ENCODE results near the gene PPP2R2D.
"Not testable (repeated sequence)": the region's sequence is repeated elsewhere in the genome, so short reads cannot be mapped to it uniquely, and the experiment has no call there.

PPP2R2D gene

GRCh38 chr10:131866673-131867072 is 34.1 kb upstream of the PPP2R2D start:
- DNase-seq (ENCODE audit: insufficient read length, low spot score) (no peak), FAIRE-seq (no peak)

DNA sequence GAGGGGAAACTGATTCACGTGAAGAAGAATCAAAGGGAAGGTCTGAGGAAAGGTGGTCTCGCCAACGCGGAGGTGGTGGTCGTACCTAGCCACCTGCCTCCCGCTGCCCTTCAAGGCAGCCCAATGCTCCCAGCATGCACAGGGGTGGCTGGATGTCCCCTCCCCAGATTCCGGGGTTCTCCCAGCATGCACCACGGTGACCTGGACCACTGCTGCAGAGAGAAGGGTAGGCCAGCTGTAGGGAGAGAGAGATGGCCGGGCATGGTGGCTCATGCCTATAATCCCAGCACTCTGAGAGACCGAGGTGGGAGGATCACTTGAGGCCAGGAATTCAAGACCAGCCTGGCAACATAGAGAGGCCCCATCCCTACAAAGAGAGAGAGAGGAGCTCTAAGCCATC is 32.4 kb upstream of the PPP2R2D start:
- no peak for DNase-seq (ENCODE audit: insufficient read length, low spot score)
- no peak for FAIRE-seq

DNA sequence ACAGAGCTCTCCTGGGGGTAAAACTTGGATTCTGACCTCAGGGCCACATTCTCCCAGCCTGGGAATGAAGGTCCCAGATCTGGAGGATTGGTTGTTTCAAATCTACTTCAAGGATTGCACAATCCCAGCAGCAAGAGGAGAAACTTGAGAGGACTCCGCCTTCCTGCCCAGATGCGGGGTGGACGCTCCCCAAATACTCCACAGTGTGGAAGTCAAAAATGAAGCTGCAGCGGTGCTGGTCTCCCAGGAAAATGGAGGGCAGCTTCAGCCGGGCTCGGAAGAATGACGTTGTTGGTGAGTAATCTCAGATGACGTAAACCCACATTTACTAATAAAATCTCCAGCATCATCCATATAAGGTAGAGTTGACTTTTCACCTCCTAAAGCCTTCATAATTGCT is 31.5 kb upstream of the PPP2R2D start:
- FAIRE-seq (no peak), DNase-seq (ENCODE audit: insufficient read length, low spot score) (no peak)

DNA sequence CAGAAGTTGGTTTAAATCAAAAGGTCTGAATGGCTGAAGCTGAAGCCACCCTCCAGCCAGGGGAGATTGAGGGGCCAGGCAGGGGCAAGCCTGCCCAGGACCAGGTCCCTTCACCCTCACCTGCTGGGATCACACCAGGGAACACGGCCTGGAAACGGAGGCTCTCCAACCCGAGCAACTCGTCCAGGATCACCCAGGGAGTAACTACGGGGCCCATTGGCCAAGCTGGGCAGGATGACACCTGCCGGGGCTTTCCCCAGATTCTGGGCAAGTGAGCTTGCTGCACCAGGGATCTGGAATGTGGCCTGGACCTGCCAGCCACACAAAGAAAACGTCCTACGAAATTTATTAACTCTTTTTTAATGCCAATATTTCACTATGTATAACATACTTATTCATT is 30.4 kb upstream of the PPP2R2D start:
- DNase-seq (ENCODE audit: insufficient read length, low spot score) (no peak), FAIRE-seq (no peak)

DNA sequence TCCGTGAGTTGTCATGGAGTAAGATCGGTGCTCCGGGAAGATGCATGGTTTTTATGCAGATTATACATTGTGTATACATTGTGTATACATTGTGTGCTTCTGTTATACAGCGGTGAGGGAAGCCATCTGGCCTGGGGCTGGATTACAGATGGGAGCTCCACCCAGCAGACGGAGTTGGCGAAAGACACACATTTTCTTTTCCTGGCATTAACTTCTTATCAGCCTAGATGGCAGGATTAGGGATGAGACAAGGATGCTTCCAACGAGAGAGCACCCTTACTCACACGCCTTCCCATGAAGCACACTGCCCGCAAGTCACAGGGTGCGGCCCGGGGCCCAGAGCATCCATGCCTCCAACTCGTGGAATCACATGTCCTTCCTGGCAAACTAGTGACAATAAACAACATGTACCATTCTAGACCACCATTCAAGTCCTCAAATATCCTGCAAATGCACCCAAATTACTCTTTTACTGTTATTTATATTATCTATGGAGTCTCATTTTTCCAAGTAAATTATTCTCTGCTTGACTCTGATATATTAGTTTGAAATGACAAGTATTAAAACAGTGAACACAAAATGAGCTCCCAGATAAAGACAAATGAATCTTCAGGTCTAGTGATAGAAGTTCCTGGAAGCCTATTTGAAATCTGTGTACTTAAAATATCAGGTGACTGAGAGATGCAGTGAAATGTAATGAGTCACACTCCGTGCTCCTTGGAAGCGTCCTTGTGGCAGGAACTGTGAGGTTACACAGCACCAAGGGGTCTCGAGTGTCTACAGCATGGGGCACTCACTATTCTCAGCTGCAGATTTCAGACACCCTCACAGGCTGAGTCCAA is 29.8 kb upstream of the PPP2R2D start:
- DNase-seq (ENCODE audit: insufficient read length, low spot score) = no peak
- no peak for FAIRE-seq

DNA sequence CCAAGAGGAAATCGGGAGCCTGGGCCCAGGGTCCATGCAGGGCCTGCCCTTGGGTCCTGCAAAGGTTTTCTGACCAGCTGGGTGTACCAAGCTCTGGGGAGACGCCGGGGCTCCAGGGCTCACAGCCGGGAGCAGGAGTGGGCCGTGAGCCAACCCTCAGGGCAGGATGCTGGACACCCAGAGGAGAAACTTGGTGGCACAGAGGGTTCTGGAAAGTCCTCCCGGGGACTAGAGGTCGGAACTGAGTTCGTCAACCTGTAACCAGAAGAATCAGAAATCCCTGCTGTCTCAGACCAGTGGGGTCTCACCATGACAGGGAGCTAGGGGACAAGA is 29.2 kb upstream of the PPP2R2D start:
- FAIRE-seq (no peak), DNase-seq (ENCODE audit: insufficient read length, low spot score) (no peak)

GRCh38 chr10:131872011-131872826 is 28.6 kb upstream of the PPP2R2D start:
- no peak for FAIRE-seq
- DNase-seq (ENCODE audit: insufficient read length, low spot score) = no peak

- no peak for FAIRE-seq
Observed at GRCh38 chr10:131872827-131873375, 27.9 kb upstream of the PPP2R2D start.

GRCh38 chr10:131874991-131875451 is 25.8 kb upstream of the PPP2R2D start:
- DNase-seq (ENCODE audit: insufficient read length, low spot score) (peak; percentile 56), FAIRE-seq (no peak)

More at GRCh38 chr10:131872827-131873375, 27.9 kb upstream of the PPP2R2D start:
- no peak for DNase-seq (ENCODE audit: insufficient read length, low spot score)

DNA sequence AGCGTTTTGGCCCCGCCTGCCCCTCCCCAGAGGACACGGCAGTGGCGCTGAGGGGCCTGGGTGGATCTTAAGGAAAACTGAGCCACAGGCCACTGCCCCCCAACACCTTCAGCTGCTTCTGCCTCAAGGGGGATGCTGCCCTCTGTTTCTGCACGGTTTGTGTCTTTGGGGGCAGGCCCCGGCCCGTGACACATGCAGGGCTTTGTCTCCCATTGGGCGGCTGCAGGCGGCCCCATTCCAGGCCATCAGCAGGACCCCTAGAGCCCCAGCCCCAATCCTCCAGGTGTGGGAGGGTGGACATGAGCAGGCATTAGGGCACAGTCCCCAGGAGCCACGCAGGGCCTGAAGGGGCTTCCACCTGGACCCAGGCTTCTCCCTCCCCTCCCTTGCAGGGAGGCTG is 25.3 kb upstream of the PPP2R2D start:
- DNase-seq (ENCODE audit: insufficient read length, low spot score) (no peak), FAIRE-seq (no peak)

GRCh38 chr10:131876017-131876416 is 24.8 kb upstream of the PPP2R2D start:
- FAIRE-seq (no peak), DNase-seq (ENCODE audit: insufficient read length, low spot score) (no peak)

GRCh38 chr10:131876508-131876907 is 24.3 kb upstream of the PPP2R2D start:
- FAIRE-seq (no peak), DNase-seq (ENCODE audit: insufficient read length, low spot score) (no peak)

DNA sequence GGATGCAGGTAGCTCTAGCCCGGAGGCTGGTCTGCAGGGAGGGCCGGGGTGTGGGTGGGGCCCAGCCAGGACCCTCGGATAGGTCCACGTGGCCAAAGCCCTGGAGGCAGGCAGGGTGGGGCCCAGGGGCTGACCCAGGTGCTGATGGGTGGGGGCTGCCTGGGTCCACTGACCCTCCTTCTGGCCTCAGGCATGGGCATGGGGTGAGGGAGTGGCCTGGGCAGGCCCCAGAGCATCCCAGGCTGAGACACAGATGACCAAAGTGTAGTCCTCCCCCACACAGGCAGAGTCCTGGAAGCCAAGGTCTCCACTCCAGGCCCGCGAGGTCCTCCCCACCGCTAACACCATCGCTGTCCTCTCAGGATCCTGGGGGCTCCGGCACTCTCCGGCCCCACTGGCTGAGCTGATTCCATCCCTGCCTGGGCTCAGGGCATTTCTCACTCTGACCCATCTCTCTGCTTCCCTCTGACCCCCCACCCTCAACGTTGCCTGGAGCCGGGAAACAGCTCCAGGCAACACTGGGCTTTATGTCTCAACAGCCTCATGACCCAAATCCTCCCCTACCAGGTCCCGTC is 20.7 kb upstream of the PPP2R2D start:
- DNase-seq (ENCODE audit: insufficient read length, low spot score) (no peak), FAIRE-seq (no peak)

DNA sequence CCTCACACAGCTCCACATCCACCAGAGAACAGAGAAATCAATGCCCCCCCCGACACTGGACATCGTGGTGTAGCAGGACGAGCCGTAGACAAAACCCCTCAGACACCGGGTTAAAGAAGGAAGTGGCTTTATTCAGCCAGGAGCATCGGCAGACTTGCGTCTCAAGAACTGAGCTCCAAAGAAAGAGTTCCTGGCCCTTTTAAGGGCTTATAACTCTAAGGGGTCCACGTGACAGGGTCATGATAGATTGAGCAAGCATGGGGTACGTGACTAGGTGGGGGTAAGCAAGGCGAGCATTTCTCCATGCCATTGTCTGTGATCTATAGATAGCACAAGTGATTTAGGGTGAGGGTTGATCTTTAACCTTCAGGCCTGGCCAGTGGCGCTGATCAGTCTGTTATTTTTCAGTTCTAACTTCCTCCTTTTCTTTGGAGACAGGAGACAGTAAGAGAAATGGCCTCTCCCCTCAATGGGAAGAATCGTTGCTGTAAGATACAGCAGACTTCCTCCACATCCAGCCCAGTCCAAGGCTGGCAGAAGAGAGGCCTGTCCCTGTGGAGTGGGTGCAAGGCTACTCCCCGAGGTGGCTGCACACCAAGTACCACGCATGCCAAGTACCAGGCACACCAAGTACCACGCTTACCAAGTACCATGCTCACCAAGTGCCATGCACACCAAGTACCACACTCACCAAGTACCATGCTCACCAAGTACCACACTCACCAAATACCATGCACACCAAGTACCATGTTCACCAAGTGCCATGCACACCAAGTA is 19.5 kb upstream of the PPP2R2D start:
- DNase-seq (ENCODE audit: insufficient read length, low spot score) (no peak), FAIRE-seq (no peak)

- no peak for DNase-seq (ENCODE audit: insufficient read length, low spot score)
- FAIRE-seq = no peak
Observed at GRCh38 chr10:131882151-131882550, 18.7 kb upstream of the PPP2R2D start.

- no peak for FAIRE-seq
Observed at GRCh38 chr10:131882590-131883451, 18.0 kb upstream of the PPP2R2D start.

GRCh38 chr10:131883621-131884393 is 17.0 kb upstream of the PPP2R2D start:
- not testable (repeated sequence) for FAIRE-seq; DNase-seq (ENCODE audit: insufficient read length, low spot score)

More at GRCh38 chr10:131882590-131883451, 18.0 kb upstream of the PPP2R2D start:
- DNase-seq (ENCODE audit: insufficient read length, low spot score) = no peak

DNA sequence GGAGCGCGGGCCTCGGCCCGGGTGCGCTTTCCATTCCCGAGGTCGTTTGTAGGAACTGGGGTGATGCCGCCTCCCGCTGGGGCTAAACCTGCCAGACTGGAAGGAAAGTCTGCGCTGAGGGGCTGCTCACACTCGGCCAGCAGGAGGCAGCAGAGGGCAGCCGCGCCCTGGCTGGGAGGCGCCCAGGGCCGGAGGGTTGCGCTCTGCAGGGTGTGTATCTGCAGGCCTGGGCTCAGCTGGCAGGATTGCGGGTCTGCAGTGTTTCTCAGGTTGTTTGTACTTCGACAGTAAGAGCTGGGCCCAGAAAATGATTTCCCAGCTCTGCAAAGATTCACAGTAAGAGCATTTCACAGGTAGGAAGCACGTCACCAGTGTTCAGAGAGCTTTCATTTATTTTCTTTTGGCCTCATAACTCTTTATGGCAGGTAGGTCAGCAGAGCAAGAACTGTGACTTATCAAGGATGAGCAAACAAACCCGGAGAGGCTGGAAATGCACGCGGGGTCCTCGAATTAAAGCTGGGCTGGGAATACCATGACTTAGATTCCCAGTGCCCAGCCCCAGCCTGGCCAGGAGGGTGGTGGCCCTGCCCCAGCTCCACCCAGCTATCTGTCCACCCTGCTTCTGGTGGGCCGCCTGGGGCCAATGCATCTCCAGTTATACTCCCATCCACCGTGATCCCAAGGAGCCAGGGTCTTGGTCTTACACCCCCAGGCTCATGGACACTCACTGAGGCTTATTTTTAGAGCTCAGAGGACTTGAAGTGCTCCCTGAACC is 15.2 kb upstream of the PPP2R2D start:
- peak; percentile 59 for DNase-seq (ENCODE audit: insufficient read length, low spot score)
- FAIRE-seq = no peak
